D721Med (cell line): ENCODE data around the gene SIM1.

Source experiments
- DNase-seq: peaks from one replicate; pipeline ENCODE4 v3.0.0; 2011; ENCODE audit warnings: low spot score; ENCODE audit not compliant: insufficient read length
- FAIRE-seq: peaks from 2 replicates; lab custom pipeline; 2011; peaks lifted over from hg19 to GRCh38; lab: Jason Lieb, UNC
- TF ChIP-seq, protein P1 (sequence below): IDR thresholded peaks from 2 replicates; pipeline ENCODE4 v1.5.1; 2012; ENCODE audit warnings: mild to moderate bottlenecking, control low read depth; ENCODE audit not compliant: insufficient read depth; ENCODE audit errors: missing control alignments

Gene SIM1

DNA sequence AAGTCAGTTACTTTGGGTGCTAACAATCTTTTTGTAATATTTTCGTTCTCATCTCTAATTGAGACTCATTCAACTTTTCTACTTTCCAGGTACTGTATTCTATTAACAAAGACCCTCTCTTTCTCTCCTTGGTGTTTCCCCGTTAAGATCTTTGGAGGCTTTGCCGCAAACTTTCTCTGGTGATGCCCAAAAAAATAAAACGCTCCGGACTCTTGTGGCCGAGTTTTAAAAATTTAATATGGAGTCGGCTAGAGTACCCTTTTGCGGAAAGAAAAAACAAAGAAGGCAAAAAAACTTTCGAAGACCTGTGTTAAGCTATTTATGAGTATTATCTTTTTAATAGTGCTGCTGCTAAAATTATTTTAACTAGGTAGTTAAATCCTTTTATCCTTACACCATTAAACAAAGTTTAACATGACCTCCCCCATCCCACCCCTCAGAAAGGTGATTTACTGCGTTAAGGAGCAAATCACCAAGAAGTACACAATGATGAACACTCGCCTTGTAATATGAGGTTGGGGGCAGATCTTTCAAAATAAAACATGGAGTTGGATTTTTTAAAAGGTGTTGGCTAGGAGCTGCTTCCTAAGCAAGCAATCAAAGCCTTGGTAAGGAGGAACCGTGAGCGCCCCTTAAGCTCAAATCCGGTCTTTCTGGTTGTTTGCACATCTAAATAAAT is 10.0 kb downstream of the SIM1 start:
- FAIRE-seq: no peak
- no peak for DNase-seq
- TF ChIP-seq, protein P1, sequence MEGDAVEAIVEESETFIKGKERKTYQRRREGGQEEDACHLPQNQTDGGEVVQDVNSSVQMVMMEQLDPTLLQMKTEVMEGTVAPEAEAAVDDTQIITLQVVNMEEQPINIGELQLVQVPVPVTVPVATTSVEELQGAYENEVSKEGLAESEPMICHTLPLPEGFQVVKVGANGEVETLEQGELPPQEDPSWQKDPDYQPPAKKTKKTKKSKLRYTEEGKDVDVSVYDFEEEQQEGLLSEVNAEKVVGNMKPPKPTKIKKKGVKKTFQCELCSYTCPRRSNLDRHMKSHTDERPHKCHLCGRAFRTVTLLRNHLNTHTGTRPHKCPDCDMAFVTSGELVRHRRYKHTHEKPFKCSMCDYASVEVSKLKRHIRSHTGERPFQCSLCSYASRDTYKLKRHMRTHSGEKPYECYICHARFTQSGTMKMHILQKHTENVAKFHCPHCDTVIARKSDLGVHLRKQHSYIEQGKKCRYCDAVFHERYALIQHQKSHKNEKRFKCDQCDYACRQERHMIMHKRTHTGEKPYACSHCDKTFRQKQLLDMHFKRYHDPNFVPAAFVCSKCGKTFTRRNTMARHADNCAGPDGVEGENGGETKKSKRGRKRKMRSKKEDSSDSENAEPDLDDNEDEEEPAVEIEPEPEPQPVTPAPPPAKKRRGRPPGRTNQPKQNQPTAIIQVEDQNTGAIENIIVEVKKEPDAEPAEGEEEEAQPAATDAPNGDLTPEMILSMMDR: no peak

DNA sequence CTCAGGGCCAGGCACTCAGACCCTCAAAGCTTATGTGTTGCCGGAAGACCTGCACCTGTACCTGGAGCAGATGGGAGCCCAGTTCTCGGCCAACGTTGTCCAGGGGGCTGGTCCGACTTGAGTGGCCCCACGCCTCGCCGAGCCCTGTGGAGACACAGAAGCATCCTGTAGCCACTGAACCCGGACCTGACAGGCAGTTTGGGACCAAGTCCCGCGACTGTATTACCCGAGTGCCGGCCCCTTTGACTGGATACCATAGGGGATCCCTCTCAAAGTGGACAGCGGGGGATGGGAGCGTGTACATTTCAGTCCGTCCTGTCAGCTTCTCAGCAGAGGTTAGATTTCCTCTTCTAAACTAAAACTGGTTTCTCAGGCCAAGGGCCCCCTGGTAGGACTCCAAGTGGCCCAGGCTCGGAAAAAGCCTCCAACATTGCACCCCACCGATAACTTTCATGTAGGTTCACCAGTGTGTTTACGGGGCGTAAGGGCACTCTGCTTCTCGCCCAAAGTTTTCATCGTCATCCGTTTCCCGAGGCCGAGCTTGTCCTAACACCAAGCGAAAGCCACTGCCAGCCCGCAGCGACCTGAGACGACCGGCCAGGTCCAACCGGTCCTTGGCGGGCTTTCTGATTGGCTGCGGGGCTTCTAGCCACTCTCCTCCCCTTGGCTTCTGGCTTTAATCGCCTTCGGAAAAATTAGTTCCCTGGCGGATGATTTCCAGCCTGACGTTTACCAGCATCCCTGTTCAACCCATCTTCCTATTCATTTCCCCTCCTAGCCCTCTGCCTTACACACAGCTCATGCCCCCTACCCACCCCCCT is 10.8 kb downstream of the SIM1 start:
- no peak for FAIRE-seq
- TF ChIP-seq, protein P1: no peak
- DNase-seq: no peak

DNA sequence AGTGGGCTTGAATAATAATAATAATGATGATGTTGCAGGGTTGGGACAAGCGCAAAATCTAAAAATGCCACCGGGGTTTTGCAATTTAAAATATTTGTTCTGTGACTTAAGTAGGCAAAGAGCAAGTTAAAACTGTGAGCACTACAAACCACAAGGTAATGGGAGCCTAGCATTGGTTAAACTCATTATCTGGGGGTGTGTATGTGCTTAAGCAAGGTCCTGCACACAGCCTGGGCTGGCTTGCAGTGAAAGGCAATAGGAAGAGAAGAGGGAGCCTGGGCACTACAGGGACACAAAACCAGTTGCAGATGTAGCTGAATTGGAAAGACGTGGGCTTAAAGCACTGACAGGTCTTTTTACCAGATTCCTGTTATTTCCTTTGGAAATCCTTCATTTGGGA is 11.7 kb downstream of the SIM1 start:
- FAIRE-seq (no peak), DNase-seq (no peak)
- TF ChIP-seq, protein P1: no peak

DNA sequence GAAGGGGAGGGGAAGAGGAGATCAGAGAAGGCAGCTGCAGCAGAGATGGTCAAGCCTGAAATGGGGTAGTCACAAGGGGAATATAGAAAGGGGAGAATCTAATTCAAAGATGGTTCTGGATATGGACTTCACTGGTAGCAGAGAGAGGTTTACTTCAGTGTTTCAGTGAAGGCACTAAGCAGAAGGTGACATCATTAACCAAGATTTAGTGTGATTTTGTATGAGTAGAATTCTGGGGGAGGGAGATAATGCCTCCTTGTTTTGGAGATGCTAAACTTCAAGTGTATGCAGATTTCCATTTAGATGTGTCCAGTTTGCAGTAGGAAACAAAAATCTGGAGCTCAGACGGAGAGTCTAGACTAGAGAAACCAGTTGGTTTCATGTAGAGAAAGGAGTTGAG is 13.1 kb downstream of the SIM1 start:
- TF ChIP-seq, protein P1: no peak
- FAIRE-seq (no peak), DNase-seq (no peak)

DNA sequence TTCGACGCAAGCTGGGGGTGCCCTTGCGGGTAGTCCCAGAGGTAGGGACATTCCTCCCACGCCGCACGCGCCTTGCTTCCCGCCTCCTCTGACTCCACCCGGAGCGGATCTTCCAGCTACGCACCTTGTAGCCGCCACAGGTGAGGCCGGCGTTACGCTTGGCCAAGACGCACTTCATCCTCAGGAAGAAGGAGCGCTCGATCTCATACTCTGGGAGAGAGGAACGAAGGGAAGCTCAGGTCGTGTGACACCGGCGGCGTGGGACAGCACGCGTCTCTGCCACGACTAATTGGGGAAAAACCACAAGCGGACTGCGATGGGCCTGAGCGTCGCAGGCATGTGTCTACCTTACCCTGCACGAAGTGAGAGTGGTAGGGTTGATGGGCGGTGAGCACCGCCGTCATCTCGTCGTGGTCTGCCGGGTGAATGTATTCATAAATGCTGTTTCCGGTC is 15.5 kb downstream of the SIM1 start:
- TF ChIP-seq, protein P1: no peak
- DNase-seq: no peak
- no peak for FAIRE-seq

DNA sequence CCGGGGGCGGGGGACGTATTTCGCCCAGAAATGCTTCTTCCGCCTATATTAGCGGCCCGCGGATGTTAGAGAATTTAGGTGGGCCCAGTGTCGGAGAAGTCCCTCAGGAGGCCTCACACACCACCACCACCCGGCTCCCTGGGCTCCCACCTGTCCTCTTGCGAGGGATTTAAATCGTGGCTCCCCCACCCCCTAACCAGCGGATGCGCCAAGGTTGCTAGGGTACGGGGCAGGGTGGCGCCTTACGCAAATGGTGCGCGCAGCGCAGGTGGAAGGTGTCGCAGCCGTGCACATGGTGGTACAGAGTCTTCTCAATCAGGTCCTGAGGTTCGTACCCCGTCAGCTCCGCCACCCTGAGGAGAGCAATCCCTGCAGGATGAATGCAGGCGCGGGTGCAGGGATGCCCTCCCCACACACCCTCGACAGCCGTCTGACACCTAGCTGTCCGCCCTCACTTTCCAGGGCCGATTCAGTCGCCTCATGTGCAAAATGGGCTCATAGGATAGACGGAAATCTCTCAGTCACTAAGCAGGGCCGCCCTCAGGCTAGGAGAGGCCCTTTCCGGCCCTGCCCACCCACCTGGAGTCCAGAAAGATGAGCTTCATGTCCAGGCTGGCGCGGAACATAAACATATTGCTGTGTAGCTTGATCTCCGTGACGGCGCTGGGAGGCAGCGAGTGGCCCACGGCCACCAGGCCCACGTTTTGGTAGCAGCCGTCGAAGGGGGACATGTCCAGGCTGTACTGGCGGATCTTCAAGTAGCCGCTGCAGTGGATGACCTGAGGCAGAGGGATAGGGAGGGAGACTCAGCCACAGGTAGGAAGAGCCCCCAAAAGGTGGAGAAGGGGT is 16.6 kb downstream of the SIM1 start:
- no peak for FAIRE-seq
- TF ChIP-seq, protein P1: no peak
- no peak for DNase-seq
